Measurements from ENCODE around the gene CPT1B. TPM values are rescaled to one million over a fixed set of nuclear protein-coding genes. Genes with fewer than 3 reads are reported as not detected.

CPT1B gene
- total RNA-seq, 1 donor = 3.9 TPM

DNA sequence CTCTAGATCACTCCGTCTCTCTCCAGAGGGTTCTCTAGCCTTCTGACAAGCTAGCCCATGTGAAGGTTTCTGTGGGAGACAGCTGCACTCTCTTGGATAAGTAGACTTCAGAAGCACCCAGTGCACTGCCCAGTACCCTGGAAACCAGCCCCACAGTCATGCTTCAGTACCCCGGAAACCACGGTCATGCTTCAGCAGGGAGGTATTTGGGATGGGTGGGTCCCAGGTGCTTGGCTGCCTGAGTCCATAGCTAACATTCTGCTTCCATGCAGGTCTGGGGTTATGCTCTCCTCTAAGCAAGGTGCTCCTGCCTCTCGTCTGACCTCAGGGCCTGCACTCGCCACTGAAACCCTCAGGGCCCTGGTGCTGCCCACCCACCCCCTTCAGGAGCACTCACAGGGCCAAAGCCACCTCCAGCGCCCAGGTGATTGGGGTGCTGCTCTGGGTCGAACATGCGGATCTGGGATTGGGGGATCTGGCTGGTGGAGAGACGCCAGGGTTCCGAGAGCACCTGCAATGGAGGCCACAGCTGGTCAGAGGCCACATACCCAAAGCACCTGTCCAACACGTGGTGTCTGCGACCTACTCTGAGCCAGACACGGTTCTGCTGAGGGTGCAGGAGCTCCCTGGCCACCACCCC is 8.2 kb downstream of the CPT1B start:
- DNase-seq (ENCODE audit: low read depth) = no peak
- no peak overlapping the region for H3K4me3 ChIP-seq (ENCODE audit: low read depth, low read length)
- TF ChIP-seq, protein P1, sequence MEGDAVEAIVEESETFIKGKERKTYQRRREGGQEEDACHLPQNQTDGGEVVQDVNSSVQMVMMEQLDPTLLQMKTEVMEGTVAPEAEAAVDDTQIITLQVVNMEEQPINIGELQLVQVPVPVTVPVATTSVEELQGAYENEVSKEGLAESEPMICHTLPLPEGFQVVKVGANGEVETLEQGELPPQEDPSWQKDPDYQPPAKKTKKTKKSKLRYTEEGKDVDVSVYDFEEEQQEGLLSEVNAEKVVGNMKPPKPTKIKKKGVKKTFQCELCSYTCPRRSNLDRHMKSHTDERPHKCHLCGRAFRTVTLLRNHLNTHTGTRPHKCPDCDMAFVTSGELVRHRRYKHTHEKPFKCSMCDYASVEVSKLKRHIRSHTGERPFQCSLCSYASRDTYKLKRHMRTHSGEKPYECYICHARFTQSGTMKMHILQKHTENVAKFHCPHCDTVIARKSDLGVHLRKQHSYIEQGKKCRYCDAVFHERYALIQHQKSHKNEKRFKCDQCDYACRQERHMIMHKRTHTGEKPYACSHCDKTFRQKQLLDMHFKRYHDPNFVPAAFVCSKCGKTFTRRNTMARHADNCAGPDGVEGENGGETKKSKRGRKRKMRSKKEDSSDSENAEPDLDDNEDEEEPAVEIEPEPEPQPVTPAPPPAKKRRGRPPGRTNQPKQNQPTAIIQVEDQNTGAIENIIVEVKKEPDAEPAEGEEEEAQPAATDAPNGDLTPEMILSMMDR (IDR thresholded peaks at IDR 0.05; ENCODE audit: insufficient read depth, low read depth, low read length) = no peak

DNA sequence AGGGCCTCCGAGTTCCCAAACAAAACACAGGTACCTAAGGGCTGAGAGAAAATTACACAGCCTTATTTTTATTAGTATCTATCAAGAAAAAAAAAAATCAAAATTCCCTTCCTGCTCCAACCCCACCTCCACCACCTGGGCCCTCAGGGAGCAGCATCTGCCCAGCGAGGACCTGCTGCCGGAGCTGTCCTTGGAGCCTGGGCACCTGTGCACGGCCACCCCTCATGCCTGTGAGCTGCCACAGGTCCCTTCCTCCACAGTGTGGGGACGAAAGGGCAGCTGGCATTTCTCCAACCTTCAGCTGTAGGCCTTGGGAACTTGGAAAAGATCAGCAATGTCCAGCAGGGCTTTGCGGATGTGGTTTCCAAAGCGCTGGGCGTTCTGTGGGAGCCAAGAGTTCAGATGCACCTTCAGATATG is 9.2 kb downstream of the CPT1B start:
- DNase-seq (ENCODE audit: low read depth) = no peak
- TF ChIP-seq, protein P1 (IDR thresholded peaks at IDR 0.05; ENCODE audit: insufficient read depth, low read depth, low read length) = no peak
- no peak overlapping the region for H3K4me3 ChIP-seq (ENCODE audit: low read depth, low read length)

DNA sequence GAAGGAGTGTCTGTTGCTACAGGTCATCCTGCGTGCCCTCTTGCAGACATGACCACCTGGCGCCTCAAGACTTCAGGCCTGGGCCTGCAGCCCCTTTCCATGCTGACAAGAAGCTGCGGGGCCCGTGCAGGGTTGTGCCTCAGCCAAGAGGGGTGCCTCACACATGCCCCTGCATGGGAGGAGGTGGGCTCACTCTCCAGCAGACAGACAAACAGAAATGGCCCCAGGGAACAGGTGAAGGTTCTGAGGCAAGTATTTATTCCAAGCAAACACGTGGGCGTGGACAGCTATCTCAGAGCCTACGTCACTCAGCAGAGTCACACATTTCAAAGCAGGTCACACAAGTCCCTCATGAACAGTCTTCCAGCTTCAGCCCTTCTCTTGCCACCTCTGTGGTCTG is 9.6 kb downstream of the CPT1B start:
- H3K4me3 ChIP-seq (ENCODE audit: low read depth, low read length) = no peak overlapping the region
- DNase-seq (ENCODE audit: low read depth) = no peak
- TF ChIP-seq, protein P1 (IDR thresholded peaks at IDR 0.05; ENCODE audit: insufficient read depth, low read depth, low read length) = no peak

DNA sequence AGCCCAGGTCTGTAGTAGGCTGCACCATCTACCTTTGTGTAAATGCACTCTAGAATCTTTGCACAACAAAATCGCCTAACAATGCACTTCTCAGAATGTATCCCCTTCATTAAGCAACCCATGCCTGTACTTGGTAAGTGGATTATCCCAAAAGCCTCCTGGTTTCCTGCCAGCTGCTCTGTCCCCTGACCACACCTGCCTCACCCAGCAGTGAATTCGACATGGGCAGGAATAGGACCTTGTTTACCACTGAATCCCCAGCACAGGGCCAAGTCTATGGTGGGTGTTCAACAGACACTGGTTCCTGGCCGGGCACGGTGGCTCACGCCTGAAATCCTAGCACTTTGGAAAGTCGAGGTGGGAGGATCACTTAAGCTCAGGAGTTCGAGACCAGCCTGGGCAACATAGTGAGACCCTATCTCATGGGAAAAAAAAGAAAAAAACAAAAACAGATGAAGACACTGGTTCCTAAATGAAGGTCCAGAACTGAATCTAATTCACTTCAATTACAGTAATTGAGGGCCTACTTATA is 10.4 kb downstream of the CPT1B start:
- no peak overlapping the region for H3K4me3 ChIP-seq (ENCODE audit: low read depth, low read length)
- TF ChIP-seq, protein P1 (IDR thresholded peaks at IDR 0.05; ENCODE audit: insufficient read depth, low read depth, low read length) = no peak
- no peak for DNase-seq (ENCODE audit: low read depth)

DNA sequence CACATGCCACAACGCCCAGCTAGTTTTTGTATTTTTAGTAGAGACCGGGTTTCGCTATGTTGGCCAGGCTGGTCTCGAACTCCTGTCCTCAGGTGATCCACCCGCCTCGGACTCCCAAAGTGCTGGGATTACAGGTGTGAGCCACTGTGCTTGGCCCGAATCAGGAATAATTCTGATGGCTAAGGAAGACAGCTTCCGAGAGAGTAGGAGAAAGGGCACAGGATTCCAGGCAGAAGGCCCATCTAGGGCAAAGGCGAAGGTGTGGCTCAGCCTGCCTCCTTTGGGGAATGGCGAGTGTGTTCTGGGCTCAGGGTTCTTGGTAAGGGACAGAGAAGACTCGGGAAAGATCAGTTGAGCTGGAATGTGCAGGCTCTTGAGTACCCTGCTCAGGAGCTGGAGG is 13.9 kb downstream of the CPT1B start:
- no peak overlapping the region for H3K4me3 ChIP-seq (ENCODE audit: low read depth, low read length)
- no peak for DNase-seq (ENCODE audit: low read depth)
- TF ChIP-seq, protein P1 (IDR thresholded peaks at IDR 0.05; ENCODE audit: insufficient read depth, low read depth, low read length) = no peak

DNA sequence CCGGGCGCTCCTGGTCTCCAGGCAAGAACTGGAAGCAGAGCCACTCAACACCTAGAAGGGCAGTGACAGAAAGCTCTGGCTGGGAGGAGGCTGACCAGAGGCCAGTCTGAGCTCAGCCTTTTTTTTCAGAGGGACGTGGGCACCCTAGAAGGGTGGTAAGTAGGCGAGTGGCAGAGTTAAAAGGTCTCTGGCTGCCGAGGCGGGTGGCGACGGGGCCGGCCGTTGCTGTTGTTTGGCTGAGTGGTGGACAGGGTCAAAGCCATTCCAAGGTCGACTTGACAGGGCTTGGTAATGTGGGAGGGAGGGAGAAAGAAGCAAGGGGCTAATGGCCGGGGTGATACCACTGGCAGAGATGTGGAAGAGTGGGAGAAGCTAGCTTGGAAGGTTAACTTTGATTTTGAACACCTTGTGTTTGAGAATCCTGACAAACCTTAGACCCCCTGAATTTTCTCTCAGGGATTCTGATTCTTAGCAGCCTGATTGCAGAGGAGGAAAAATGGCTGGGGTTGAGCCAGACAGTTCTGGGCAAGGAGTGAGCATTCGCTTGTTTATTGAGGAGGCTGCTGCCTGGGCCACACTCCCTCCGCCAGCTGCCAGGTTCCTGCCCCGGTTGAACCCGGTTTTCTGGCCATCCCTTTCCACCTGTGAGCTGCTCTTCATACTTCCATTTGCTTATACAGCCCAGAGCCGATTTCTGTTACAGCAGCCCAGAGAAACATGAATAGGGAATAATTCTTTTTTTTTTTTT is 14.6 kb downstream of the CPT1B start:
- H3K4me3 ChIP-seq (ENCODE audit: low read depth, low read length) = peak overlapping the region; percentile 71
- no peak for DNase-seq (ENCODE audit: low read depth)
- TF ChIP-seq, protein P1 (IDR thresholded peaks at IDR 0.05; ENCODE audit: insufficient read depth, low read depth, low read length) = no peak

Measured in fibroblast of villous mesenchyme (primary cell).